HG03378 (cell line): ENCODE measurements around the gene POLR1C.
"Not testable (repeated sequence)": the region's sequence is repeated elsewhere in the genome, so short reads cannot be mapped to it uniquely, and the experiment has no call there.

Source experiments
- ATAC-seq: cut with Tn5 transposase; IDR thresholded peaks from one replicate; pipeline ENCODE4 v1.9.1; 2021; ENCODE audit warnings: mild to moderate bottlenecking, moderate library complexity; ENCODE audit not compliant: unreplicated experiment

Gene POLR1C

DNA sequence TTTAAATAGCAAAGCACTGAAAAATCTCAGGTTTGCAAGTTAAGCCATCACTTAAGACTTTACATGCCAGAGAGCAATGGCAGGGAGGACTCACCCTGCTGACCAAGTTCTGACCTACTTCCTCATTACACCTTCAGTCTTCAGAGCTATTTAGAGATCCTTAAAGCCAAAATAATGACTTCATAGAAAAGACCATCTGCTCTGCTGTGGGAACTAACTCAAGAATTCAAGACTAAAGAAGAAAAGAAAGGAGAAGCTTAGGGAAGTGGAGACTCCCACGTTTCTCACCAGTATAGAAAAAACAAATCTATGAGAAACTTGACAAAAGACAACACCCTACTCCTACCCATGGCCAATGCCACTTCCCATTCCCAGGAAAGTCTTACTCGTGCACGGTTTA lies 30.3 kb downstream of the POLR1C start:
- ATAC-seq: no peak

DNA sequence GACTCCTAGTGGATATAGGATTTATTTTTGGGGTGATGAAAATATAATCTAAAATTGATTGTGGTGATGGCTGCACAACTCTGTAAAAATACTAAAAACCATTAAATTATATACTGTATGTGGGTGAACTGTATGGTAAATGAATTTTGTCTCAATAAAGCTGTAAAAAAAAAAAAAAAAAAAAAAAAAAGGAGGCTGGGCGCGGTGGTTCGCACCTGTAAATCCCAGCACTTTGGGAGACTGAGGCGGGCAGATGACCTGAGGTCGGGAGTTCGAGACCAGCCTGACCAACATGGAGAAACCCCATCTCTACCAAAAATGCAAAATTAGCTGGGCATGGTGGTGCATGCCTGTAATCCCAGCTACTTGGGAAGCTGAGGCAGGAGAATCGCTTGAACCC lies 40.7 kb downstream of the POLR1C start:
- ATAC-seq: not testable (repeated sequence)

DNA sequence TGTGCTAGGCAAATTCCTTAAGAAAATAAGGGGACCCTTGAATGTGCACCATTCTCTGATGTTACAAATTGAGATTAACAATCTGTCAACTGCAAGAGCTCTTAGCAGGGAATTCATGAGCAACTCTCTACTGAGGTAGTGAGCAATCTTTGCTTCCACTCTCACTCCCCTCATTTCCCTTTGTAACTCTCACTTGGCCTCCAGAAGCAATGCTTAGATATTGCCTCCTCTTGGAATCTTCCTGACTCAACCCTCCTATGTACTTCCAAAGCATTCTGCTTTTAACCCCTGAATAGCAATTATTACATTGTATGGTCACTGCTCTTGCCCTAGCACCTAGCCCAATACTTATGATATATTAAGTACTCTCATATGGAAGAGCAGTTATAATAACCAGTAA lies 42.4 kb downstream of the POLR1C start:
- ATAC-seq: no peak

DNA sequence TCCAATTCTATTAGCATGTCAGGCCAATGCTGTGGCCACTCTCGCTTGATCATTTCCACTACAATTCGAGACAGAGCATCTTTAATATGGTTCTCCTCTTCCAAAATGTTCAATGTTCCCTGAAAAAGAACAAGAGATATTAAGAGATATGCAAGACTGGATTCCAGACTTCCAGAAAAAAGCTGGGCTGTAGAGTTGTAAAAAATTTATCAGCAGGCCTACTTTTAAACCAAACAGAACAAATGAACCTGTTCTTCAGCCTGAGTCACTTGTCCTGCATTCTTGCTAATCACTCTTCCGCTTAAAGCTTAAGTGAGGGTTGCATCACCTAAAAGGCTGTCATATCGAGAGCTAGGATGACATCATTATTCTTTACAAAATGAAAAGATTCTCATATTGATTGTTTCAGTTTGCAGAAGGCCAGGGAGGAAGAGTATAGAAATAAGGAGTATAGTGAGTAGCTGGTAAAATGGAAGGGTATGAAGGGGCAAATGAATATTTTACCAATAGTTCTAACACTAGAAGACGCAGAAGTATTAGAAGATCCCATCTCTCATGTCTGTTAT lies 54.1 kb downstream of the POLR1C start:
- no peak for ATAC-seq
